IPS-18a (cell line): ENCODE data around the gene PUM1.
"Not testable (repeated sequence)": the region's sequence is repeated elsewhere in the genome, so short reads cannot be mapped to it uniquely, and the experiment has no call there.

Source experiments
- H3K27ac ChIP-seq: one replicate; pipeline ENCODE4 v1.5.1; 2013; ENCODE audit warnings: low read length
- H3K27me3 ChIP-seq: one replicate; pipeline ENCODE4 v1.6.1; 2013; ENCODE audit warnings: mild to moderate bottlenecking, low read length; ENCODE audit not compliant: control insufficient read depth, insufficient read depth
- H3K36me3 ChIP-seq: one replicate; pipeline ENCODE4 v1.6.1; 2013; ENCODE audit warnings: low read depth, low read length; ENCODE audit not compliant: control insufficient read depth
- H3K4me1 ChIP-seq: one replicate; pipeline ENCODE4 v1.6.1; 2013; ENCODE audit warnings: low read depth, low read length; ENCODE audit not compliant: control insufficient read depth
- H3K4me3 ChIP-seq: one replicate; pipeline ENCODE4 v1.5.1; 2013; ENCODE audit warnings: low read length
- H3K9ac ChIP-seq: one replicate; pipeline ENCODE4 v1.6.1; 2013; ENCODE audit warnings: mild to moderate bottlenecking, low read length, moderate library complexity
- H3K9me3 ChIP-seq: one replicate; pipeline ENCODE4 v1.6.1; 2013; ENCODE audit warnings: low read depth, low read length; ENCODE audit not compliant: control insufficient read depth

PUM1 gene

GRCh38 chr1:31041529-31041928, 24.0 kb downstream of the PUM1 start:
- H3K9me3 ChIP-seq: no peaks in the 10 kb centered on the region
- H3K27ac ChIP-seq: no peak overlapping the region
- no peak overlapping the region for H3K4me3 ChIP-seq
- H3K36me3 ChIP-seq: peaks cover 14% of the 10 kb centered on the region
- no peak overlapping the region for H3K9ac ChIP-seq
- H3K27me3 ChIP-seq: no peaks in the 10 kb centered on the region
- no peaks in the 10 kb centered on the region for H3K4me1 ChIP-seq

- H3K27ac ChIP-seq: no peak overlapping the region
- no peaks in the 10 kb centered on the region for H3K9me3 ChIP-seq
- peaks cover 14% of the 10 kb centered on the region for H3K36me3 ChIP-seq
Observed at GRCh38 chr1:31040038-31040437, 25.5 kb downstream of the PUM1 start.

GRCh38 chr1:31038935-31039334, 26.6 kb downstream of the PUM1 start:
- H3K36me3 ChIP-seq: peaks cover 14% of the 10 kb centered on the region
- H3K9ac ChIP-seq, H3K27ac ChIP-seq, H3K4me3 ChIP-seq, H3K9me3 ChIP-seq, H3K27me3 ChIP-seq, H3K4me1 ChIP-seq: not testable (repeated sequence)

More at GRCh38 chr1:31040038-31040437, 25.5 kb downstream of the PUM1 start:
- Histone ChIP-seq H3K4me3 (no peak overlapping the region), H3K27me3 (no peaks in the 10 kb centered on the region), H3K4me1 (no peaks in the 10 kb centered on the region), H3K9ac (no peak overlapping the region)

- Histone ChIP-seq H3K27ac (no peak overlapping the region), H3K9me3 (no peaks in the 10 kb centered on the region), H3K4me3 (no peak overlapping the region), H3K4me1 (no peaks in the 10 kb centered on the region), H3K36me3 (peaks cover 14% of the 10 kb centered on the region), H3K9ac (no peak overlapping the region), H3K27me3 (no peaks in the 10 kb centered on the region)
Observed at GRCh38 chr1:31038360-31038759, 27.2 kb downstream of the PUM1 start.

GRCh38 chr1:31036749-31037500, 28.6 kb downstream of the PUM1 start:
- H3K36me3 ChIP-seq: peaks cover 5% of the 10 kb centered on the region
- H3K9ac ChIP-seq: no peak overlapping the region
- H3K27me3 ChIP-seq: no peaks in the 10 kb centered on the region
- H3K4me3 ChIP-seq: no peak overlapping the region
- no peaks in the 10 kb centered on the region for H3K9me3 ChIP-seq
- peaks cover 3% of the 10 kb centered on the region for H3K4me1 ChIP-seq
- H3K27ac ChIP-seq: no peak overlapping the region

GRCh38 chr1:31033598-31033997, 31.9 kb downstream of the PUM1 start:
- Histone ChIP-seq H3K27me3 (no peaks in the 10 kb centered on the region), H3K4me1 (peaks cover 16% of the 10 kb centered on the region), H3K9me3 (no peaks in the 10 kb centered on the region), H3K9ac (no peak overlapping the region), H3K4me3 (no peak overlapping the region), H3K27ac (no peak overlapping the region), H3K36me3 (peaks cover 9% of the 10 kb centered on the region)

- no peak overlapping the region for H3K27ac ChIP-seq
- H3K4me1 ChIP-seq: peaks cover 16% of the 10 kb centered on the region
- no peak overlapping the region for H3K4me3 ChIP-seq
- H3K27me3 ChIP-seq: no peaks in the 10 kb centered on the region
- H3K9me3 ChIP-seq: no peaks in the 10 kb centered on the region
- peaks cover 15% of the 10 kb centered on the region for H3K36me3 ChIP-seq
- no peak overlapping the region for H3K9ac ChIP-seq
Observed at GRCh38 chr1:31032266-31032665, 33.3 kb downstream of the PUM1 start.

GRCh38 chr1:31031330-31032143, 34.0 kb downstream of the PUM1 start:
- Histone ChIP-seq H3K9me3 (no peaks in the 10 kb centered on the region), H3K36me3 (peaks cover 16% of the 10 kb centered on the region), H3K4me1 (peaks cover 16% of the 10 kb centered on the region), H3K9ac (no peak overlapping the region), H3K27ac (no peak overlapping the region), H3K27me3 (no peaks in the 10 kb centered on the region), H3K4me3 (no peak overlapping the region)

- peaks cover 16% of the 10 kb centered on the region for H3K36me3 ChIP-seq
- no peak overlapping the region for H3K27ac ChIP-seq
- no peak overlapping the region for H3K9ac ChIP-seq
- no peaks in the 10 kb centered on the region for H3K9me3 ChIP-seq
- no peak overlapping the region for H3K4me3 ChIP-seq
- H3K27me3 ChIP-seq: no peaks in the 10 kb centered on the region
- H3K4me1 ChIP-seq: peaks cover 28% of the 10 kb centered on the region
Observed at GRCh38 chr1:31029026-31029425, 36.5 kb downstream of the PUM1 start.

GRCh38 chr1:31027693-31028526, 37.6 kb downstream of the PUM1 start:
- H3K36me3 ChIP-seq: peaks cover 16% of the 10 kb centered on the region
- no peak overlapping the region for H3K27ac ChIP-seq

GRCh38 chr1:31022259-31022658, 43.3 kb downstream of the PUM1 start:
- peaks cover 14% of the 10 kb centered on the region for H3K36me3 ChIP-seq
- peaks cover 12% of the 10 kb centered on the region for H3K4me1 ChIP-seq
- no peaks in the 10 kb centered on the region for H3K9me3 ChIP-seq
- H3K9ac ChIP-seq: no peak overlapping the region
- no peak overlapping the region for H3K4me3 ChIP-seq
- no peak overlapping the region for H3K27ac ChIP-seq
- no peaks in the 10 kb centered on the region for H3K27me3 ChIP-seq

More at GRCh38 chr1:31027693-31028526, 37.6 kb downstream of the PUM1 start:
- H3K4me3 ChIP-seq: no peak overlapping the region
- no peaks in the 10 kb centered on the region for H3K9me3 ChIP-seq
- H3K4me1 ChIP-seq: peaks cover 28% of the 10 kb centered on the region
- no peaks in the 10 kb centered on the region for H3K27me3 ChIP-seq
- H3K9ac ChIP-seq: no peak overlapping the region
